Endothelial cell of umbilical vein (primary cell): ENCODE data around the gene ATG5. TPM values are rescaled to one million over a fixed set of nuclear protein-coding genes. Genes with fewer than 3 reads are reported as not detected.

Experiments
- BruUV-seq: library from RNA; stranded (reverse); fragments of 400-500 nt; replicated peaks from 2 replicates; lab custom pipeline; 2021; lab: Mats Ljungman, UMichigan
- CTCF ChIA-PET: fragments of 300-600, 350-600 bp; sonication (Branson Sonifier 250); formaldehyde crosslinking; loops from one replicate; lab custom pipeline; 2021; ENCODE audit warnings: antibody characterized with exemption, inconsistent platforms; lab: Charles Lee
- POLR2A ChIA-PET: fragments of 300-600, 350-600 bp; sonication (Branson Sonifier 250); formaldehyde crosslinking; loops from one replicate; lab custom pipeline; 2021; ENCODE audit warnings: antibody characterized with exemption, inconsistent platforms; lab: Charles Lee
- DNase-seq: peaks from one replicate; pipeline ENCODE4 v3.0.0-alpha.2; 2011; ENCODE audit warnings: low read depth, low spot score
- FAIRE-seq: peaks from 2 replicates; lab custom pipeline; 2011; peaks lifted over from hg19 to GRCh38; lab: Jason Lieb, UNC
- H2AFZ ChIP-seq: 2 replicates; pipeline ENCODE4 v1.6.0; 2012; ENCODE audit warnings: low read depth, low read length, control low read depth, inconsistent platforms
- H3K27ac ChIP-seq: 2 replicates; pipeline ENCODE4 v1.5.1; 2011; ENCODE audit warnings: low read depth, mild to moderate bottlenecking, control low read depth, low read length, moderate library complexity; ENCODE audit not compliant: insufficient read depth
- H3K27me3 ChIP-seq, 2 experiments: 2 replicates each; pipeline versions ENCODE4 v1.6.0 to v1.6.1; 2011; ENCODE audit warnings: low read length in 2 of 2, mixed read lengths in 1 of 2; ENCODE audit not compliant: control insufficient read depth in 2 of 2, insufficient read depth in 2 of 2
- H3K36me3 ChIP-seq, 2 experiments: 2 replicates in 1 of 2; 3 replicates in 1 of 2; pipeline ENCODE4 v1.5.1; 2011; ENCODE audit warnings: low read length in 2 of 2, mild to moderate bottlenecking in 1 of 2, moderate library complexity in 1 of 2; ENCODE audit not compliant: control insufficient read depth in 2 of 2, insufficient read depth in 2 of 2; ENCODE audit errors: extremely low read depth in 1 of 2
- H3K4me1 ChIP-seq: 3 replicates; pipeline ENCODE4 v1.5.1; 2011; ENCODE audit warnings: mild to moderate bottlenecking, low read length; ENCODE audit not compliant: control insufficient read depth, insufficient read depth; ENCODE audit errors: extremely low read depth
- H3K4me2 ChIP-seq: 2 replicates; pipeline ENCODE4 v1.6.1; 2011; ENCODE audit warnings: low read length, control low read depth, mixed read lengths; ENCODE audit not compliant: insufficient read depth
- H3K4me3 ChIP-seq, 3 experiments: fragments of 200-600 bp in 1 of 3; sonication (generic), shearing (Covaris generic) in 1 of 3; replicated peaks in 1 of 3; 2 replicates each; pipeline ENCODE4 v1.5.1; 2011 to 2016; ENCODE audit warnings: control low read depth in 3 of 3, low read length in 3 of 3, mild to moderate bottlenecking in 2 of 3, inconsistent platforms in 1 of 3, low read depth in 1 of 3, moderate library complexity in 1 of 3; ENCODE audit not compliant: insufficient read depth in 1 of 3
- H3K79me2 ChIP-seq: 2 replicates; pipeline ENCODE4 v1.6.0; 2012; ENCODE audit warnings: low read length, inconsistent platforms; ENCODE audit not compliant: control insufficient read depth, insufficient read depth
- H3K9ac ChIP-seq: replicated peaks from 2 replicates; pipeline ENCODE3; 2011; ENCODE audit warnings: low read length, control low read depth; ENCODE audit not compliant: insufficient read depth; ENCODE audit errors: extremely low read depth
- H3K9me1 ChIP-seq: replicated peaks from 3 replicates; pipeline ENCODE4 v1.6.0; 2011; ENCODE audit warnings: mild to moderate bottlenecking, low read length; ENCODE audit not compliant: control insufficient read depth, insufficient read depth; ENCODE audit errors: extremely low read depth
- H3K9me3 ChIP-seq: replicated peaks from 2 replicates; pipeline ENCODE4 v1.5.1; 2012; ENCODE audit warnings: low read length, inconsistent platforms; ENCODE audit not compliant: control insufficient read depth, insufficient read depth
- H4K20me1 ChIP-seq: replicated peaks from 2 replicates; pipeline ENCODE3; 2011; ENCODE audit warnings: mild to moderate bottlenecking, low read length; ENCODE audit not compliant: control insufficient read depth, insufficient read depth; ENCODE audit errors: extremely low read depth
- EZH2 ChIP-seq: IDR thresholded peaks from 2 replicates; pipeline ENCODE4 v1.6.1; 2012; ENCODE audit warnings: borderline replicate concordance, low read depth, mild to moderate bottlenecking, moderate library complexity, low read length, inconsistent platforms; ENCODE audit not compliant: severe bottlenecking
- FOS ChIP-seq: IDR thresholded peaks from 2 replicates; pipeline ENCODE4 v1.6.1; 2011; ENCODE audit warnings: mild to moderate bottlenecking, low read length, moderate library complexity, borderline replicate concordance; ENCODE audit not compliant: insufficient read depth
- GATA2 ChIP-seq: IDR thresholded peaks from 2 replicates; pipeline ENCODE4 v1.7.0; 2011; ENCODE audit warnings: low read depth, mild to moderate bottlenecking, moderate library complexity, mixed read lengths, low read length; ENCODE audit not compliant: insufficient read length, insufficient read depth
- JUN ChIP-seq: IDR thresholded peaks from 2 replicates; pipeline ENCODE4 v1.6.1; 2011; ENCODE audit warnings: borderline replicate concordance, low read depth; ENCODE audit not compliant: insufficient read length, insufficient read depth
- MYC ChIP-seq: IDR thresholded peaks from one replicate; pipeline ENCODE4 v1.6.1; 2011; ENCODE audit warnings: mild to moderate bottlenecking, low read depth, low read length
- POLR2A ChIP-seq: IDR thresholded peaks from 2 replicates; pipeline ENCODE4 v1.6.1; 2012; ENCODE audit warnings: low read depth, mild to moderate bottlenecking, control low read depth, low read length
- POLR2AphosphoS5 ChIP-seq: IDR thresholded peaks from 2 replicates; pipeline ENCODE4 v1.6.1; 2012; ENCODE audit warnings: low read depth, mild to moderate bottlenecking, control low read depth, low read length, moderate library complexity; ENCODE audit not compliant: insufficient read depth
- dilution Hi-C: fragments of 300-500 bp; cut with MboI; formaldehyde crosslinking; loops from one replicate; pipeline ENCODE4 v1.15.0; 2019; ENCODE audit warnings: low sequenced_read_pairs; ENCODE audit not compliant: extremely low pct_ligation_motif_present
- intact Hi-C: fragments of 100-400 bp; cut with micrococcal nuclease; formaldehyde crosslinking; loops from one replicate; pipeline ENCODE4 v1.10.0; 2022
- polyA plus RNA-seq, 4 experiments: library from polyadenylated mRNA; depleted of rRNA in 3 of 4; stranded (reverse) in 3 of 4; unstranded in 1 of 4; fragments of >200 nt; gene quantifications; 2 replicates each; pipeline versions ENCODE4 v1.2.1 to v1.2.3, GENCODE V29; 2011 to 2012; ENCODE audit warnings: missing spikeins in 1 of 4
- total RNA-seq: library from RNA; stranded (reverse); gene quantifications from 2 replicates; pipeline ENCODE4 v1.2.3, GENCODE V29; 2021
- TF ChIP-seq, protein P1 (sequence below), 2 donors: IDR thresholded peaks; 1 replicate in 1 of 2; 2 replicates in 1 of 2; pipeline ENCODE4 v1.5.1; 2011; ENCODE audit warnings: low read length in 2 of 2, mild to moderate bottlenecking in 2 of 2, moderate library complexity in 2 of 2, control low read depth in 1 of 2, inconsistent platforms in 1 of 2, low read depth in 1 of 2; ENCODE audit not compliant: insufficient read depth in 1 of 2; ENCODE audit errors: extremely low read depth in 1 of 2
- TF ChIP-seq, protein P2 (sequence below): IDR thresholded peaks from 2 replicates; pipeline ENCODE4 v1.6.1; 2011; ENCODE audit not compliant: insufficient read depth, insufficient read length

ATG5 gene
- total and polyA plus RNA-seq, 2 donors (not counting 3 experiments of a cell fraction or from before 2014, with no cell fraction given), result 14.1 to 32.8 TPM

DNA sequence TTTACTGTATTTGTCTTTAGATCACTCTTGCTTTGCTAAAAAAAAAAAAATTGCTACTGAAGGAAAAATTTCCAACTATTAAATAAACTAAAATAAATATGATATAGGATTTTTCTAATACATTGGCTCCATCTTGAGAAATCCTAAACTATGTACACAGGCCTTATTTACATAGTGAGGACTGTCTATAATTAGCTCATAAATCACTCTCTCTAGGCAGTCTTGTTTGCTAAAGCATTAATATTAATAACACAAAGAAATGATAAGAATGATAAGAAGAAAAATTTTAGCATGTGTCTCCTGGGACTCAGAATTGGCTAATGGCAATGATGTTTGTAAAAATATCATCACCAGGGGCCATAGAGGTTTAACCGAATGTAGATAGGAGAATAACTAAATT, 21.7 kb upstream of the ATG5 start:
- no peak overlapping the region for H2AFZ ChIP-seq
- no peak overlapping the region for H3K27ac ChIP-seq
- H3K4me3 ChIP-seq, result no peak overlapping the region
- BruUV-seq, result no TSS peak
- no peaks in the 10 kb centered on the region for H3K79me2 ChIP-seq
- no peaks in the 10 kb centered on the region for H4K20me1 ChIP-seq
- no peaks in the 10 kb centered on the region for H3K9me3 ChIP-seq
- intact Hi-C loops (no loop called here), dilution Hi-C loops (no loop called here)
- POLR2A ChIA-PET, result interaction anchor here (0.6 kb wide), 1 partner anchor 12 kb away, joined by 3 read pairs; no protein-coding TSS in a partner anchor
- no peak overlapping the region for H3K4me2 ChIP-seq
- no peak overlapping the region for H3K9ac ChIP-seq
- H3K4me1 ChIP-seq, result no peaks in the 10 kb centered on the region
- peaks cover 2 to 4% of the 10 kb centered on the region in 2 experiments for H3K27me3 ChIP-seq
- FAIRE-seq (no peak), DNase-seq (no peak)
- H3K36me3 ChIP-seq, result no peaks in the 10 kb centered on the region
- no peak for TF ChIP-seq JUN
- no peak for TF ChIP-seq GATA2
- TF ChIP-seq, protein P1, sequence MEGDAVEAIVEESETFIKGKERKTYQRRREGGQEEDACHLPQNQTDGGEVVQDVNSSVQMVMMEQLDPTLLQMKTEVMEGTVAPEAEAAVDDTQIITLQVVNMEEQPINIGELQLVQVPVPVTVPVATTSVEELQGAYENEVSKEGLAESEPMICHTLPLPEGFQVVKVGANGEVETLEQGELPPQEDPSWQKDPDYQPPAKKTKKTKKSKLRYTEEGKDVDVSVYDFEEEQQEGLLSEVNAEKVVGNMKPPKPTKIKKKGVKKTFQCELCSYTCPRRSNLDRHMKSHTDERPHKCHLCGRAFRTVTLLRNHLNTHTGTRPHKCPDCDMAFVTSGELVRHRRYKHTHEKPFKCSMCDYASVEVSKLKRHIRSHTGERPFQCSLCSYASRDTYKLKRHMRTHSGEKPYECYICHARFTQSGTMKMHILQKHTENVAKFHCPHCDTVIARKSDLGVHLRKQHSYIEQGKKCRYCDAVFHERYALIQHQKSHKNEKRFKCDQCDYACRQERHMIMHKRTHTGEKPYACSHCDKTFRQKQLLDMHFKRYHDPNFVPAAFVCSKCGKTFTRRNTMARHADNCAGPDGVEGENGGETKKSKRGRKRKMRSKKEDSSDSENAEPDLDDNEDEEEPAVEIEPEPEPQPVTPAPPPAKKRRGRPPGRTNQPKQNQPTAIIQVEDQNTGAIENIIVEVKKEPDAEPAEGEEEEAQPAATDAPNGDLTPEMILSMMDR (IDR thresholded peaks at IDR 0.05; ENCODE audit: extremely low read depth in 1 of 2, insufficient read depth in 1 of 2, low read depth in 1 of 2, low read length in 2 of 2), result no peak
- TF ChIP-seq FOS, result no peak
- TF ChIP-seq POLR2A, result no peak
- TF ChIP-seq POLR2AphosphoS5, result no peak
- TF ChIP-seq MYC, result no peak
- TF ChIP-seq EZH2, result no peak
- TF ChIP-seq, protein P2, sequence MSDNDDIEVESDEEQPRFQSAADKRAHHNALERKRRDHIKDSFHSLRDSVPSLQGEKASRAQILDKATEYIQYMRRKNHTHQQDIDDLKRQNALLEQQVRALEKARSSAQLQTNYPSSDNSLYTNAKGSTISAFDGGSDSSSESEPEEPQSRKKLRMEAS, result no peak
- CTCF ChIA-PET, result interaction anchor here (1.3 to 5.5 kb wide), 6 partner anchors 8 to 632 kb away, joined by 3 to 32 read pairs (median 10); partner anchors contain the start of gene CRYBG1
- H3K9me1 ChIP-seq, result no peaks in the 10 kb centered on the region
